HEK293 (cell line): ENCODE results near the gene AKAP9.

ENCODE experiments used
- CTCF ChIA-PET: fragments of 350-600 bp; formaldehyde crosslinking; extraction: SDS; loops from one replicate; lab custom pipeline; 2021; ENCODE audit warnings: antibody characterized with exemption; lab: Yijun Ruan, JAX
- POLR2A ChIA-PET: fragments of 300-600 bp; formaldehyde crosslinking; extraction: SDS; loops from one replicate; lab custom pipeline; 2020; ENCODE audit warnings: antibody characterized with exemption, inconsistent platforms; lab: Yijun Ruan, JAX
- H3K27ac ChIP-seq: fragments of 200-500 bp; sonication (Bioruptor generic); 2 replicates; pipeline ENCODE4 v1.5.1; 2014; ENCODE audit warnings: low read depth, low read length, control low read depth, inconsistent platforms; ENCODE audit errors: extremely low read depth
- H3K36me3 ChIP-seq, 2 experiments: fragments of 200-500 bp in 1 of 2; sonication (Bioruptor generic) in 1 of 2; 1 replicate in 1 of 2; 2 replicates in 1 of 2; pipeline ENCODE4 v1.5.1; 2014 to 2017; ENCODE audit warnings: inconsistent platforms in 2 of 2, low read length in 2 of 2; ENCODE audit not compliant: control insufficient read depth in 2 of 2, insufficient read depth in 1 of 2
- H3K4me1 ChIP-seq: fragments of 200-500 bp; sonication (Bioruptor generic); 2 replicates; pipeline ENCODE4 v1.5.1; 2014; ENCODE audit warnings: mild to moderate bottlenecking, low read length, inconsistent platforms; ENCODE audit not compliant: control insufficient read depth, insufficient read depth
- H3K4me3 ChIP-seq: 2 replicates; pipeline ENCODE4 v1.5.1; 2011; ENCODE audit warnings: low read depth, mild to moderate bottlenecking, control low read depth, low read length, moderate library complexity
- H3K9me3 ChIP-seq: fragments of 200-500 bp; sonication (Bioruptor generic); 2 replicates; pipeline ENCODE4 v1.5.1; 2014; ENCODE audit warnings: low read depth, low read length, inconsistent platforms; ENCODE audit not compliant: control insufficient read depth, insufficient read depth
- MEIS1 ChIP-seq: sonication (generic); formaldehyde crosslinking; IDR thresholded peaks from 2 replicates; pipeline ENCODE4 v1.8.1; 2022; ENCODE audit warnings: missing genetic modification reagents, mild to moderate bottlenecking, borderline replicate concordance
- PRDM6 ChIP-seq: fragments of 450-650 bp; formaldehyde crosslinking; IDR thresholded peaks from 2 replicates; pipeline ENCODE4 v1.5.1; 2017; ENCODE audit warnings: missing biosample characterization, missing genetic modification characterization
- RBAK ChIP-seq: fragments of 450-650 bp; formaldehyde crosslinking; IDR thresholded peaks from 2 replicates; pipeline ENCODE4 v1.5.1; 2016; ENCODE audit warnings: missing biosample characterization, missing genetic modification characterization
- ZBTB20 ChIP-seq: fragments of 450-650 bp; formaldehyde crosslinking; IDR thresholded peaks from 2 replicates; pipeline ENCODE4 v1.5.1; 2016; ENCODE audit warnings: missing biosample characterization, missing genetic modification characterization
- ZBTB7A ChIP-seq: fragments of 450-650 bp; formaldehyde crosslinking; IDR thresholded peaks from 2 replicates; pipeline ENCODE4 v1.5.1; 2016; ENCODE audit warnings: low read depth, missing biosample characterization, missing genetic modification characterization
- ZFHX2 ChIP-seq: fragments of 450-650 bp; formaldehyde crosslinking; conservative IDR thresholded peaks from 2 replicates; pipeline ENCODE4 v1.5.1; 2016; ENCODE audit warnings: missing biosample characterization, missing genetic modification characterization
- ZNF132 ChIP-seq: fragments of 450-650 bp; formaldehyde crosslinking; IDR thresholded peaks from 2 replicates; pipeline ENCODE4 v1.5.1; 2017; ENCODE audit warnings: missing biosample characterization, missing genetic modification characterization, borderline replicate concordance
- ZNF169 ChIP-seq: fragments of 450-650 bp; formaldehyde crosslinking; IDR thresholded peaks from 2 replicates; pipeline ENCODE4 v1.5.1; 2016; ENCODE audit warnings: missing biosample characterization, missing genetic modification characterization
- ZNF2 ChIP-seq: fragments of 450-650 bp; formaldehyde crosslinking; IDR thresholded peaks from 2 replicates; pipeline ENCODE4 v1.5.1; 2016; ENCODE audit warnings: missing biosample characterization, missing genetic modification characterization
- ZNF248 ChIP-seq: fragments of 450-650 bp; formaldehyde crosslinking; IDR thresholded peaks from 2 replicates; pipeline ENCODE4 v1.5.1; 2017; ENCODE audit warnings: missing biosample characterization, missing genetic modification characterization
- ZNF302 ChIP-seq: fragments of 450-650 bp; formaldehyde crosslinking; IDR thresholded peaks from 2 replicates; pipeline ENCODE4 v1.5.1; 2016; ENCODE audit warnings: missing biosample characterization, missing genetic modification characterization, low read depth
- ZNF350 ChIP-seq: fragments of 450-650 bp; formaldehyde crosslinking; IDR thresholded peaks from 2 replicates; pipeline ENCODE4 v1.5.0; 2017; ENCODE audit warnings: missing biosample characterization, mild to moderate bottlenecking, missing genetic modification characterization
- ZNF354C ChIP-seq: fragments of 450-650 bp; formaldehyde crosslinking; IDR thresholded peaks from 2 replicates; pipeline ENCODE4 v1.5.1; 2016; ENCODE audit warnings: missing biosample characterization, missing genetic modification characterization, low read depth, borderline replicate concordance
- ZNF394 ChIP-seq: fragments of 450-650 bp; formaldehyde crosslinking; IDR thresholded peaks from 2 replicates; pipeline ENCODE4 v1.5.1; 2016; ENCODE audit warnings: missing biosample characterization, missing genetic modification characterization, mild to moderate bottlenecking, moderate library complexity, borderline replicate concordance
- ZNF529 ChIP-seq: fragments of 450-650 bp; formaldehyde crosslinking; IDR thresholded peaks from 2 replicates; pipeline ENCODE4 v1.5.1; 2017; ENCODE audit warnings: missing genetic modification characterization, missing biosample characterization; ENCODE audit not compliant: insufficient replicate concordance
- ZNF549 ChIP-seq: fragments of 450-650 bp; IDR thresholded peaks from 2 replicates; pipeline ENCODE4 v1.5.1; 2018; ENCODE audit warnings: missing biosample characterization, missing genetic modification characterization, mild to moderate bottlenecking, inconsistent platforms, moderate library complexity
- ZNF600 ChIP-seq: fragments of 450-650 bp; formaldehyde crosslinking; IDR thresholded peaks from 2 replicates; pipeline ENCODE4 v1.5.1; 2016; ENCODE audit warnings: missing biosample characterization, missing genetic modification characterization
- ZNF610 ChIP-seq: fragments of 450-650 bp; formaldehyde crosslinking; IDR thresholded peaks from 2 replicates; pipeline ENCODE4 v1.5.1; 2016; ENCODE audit warnings: missing biosample characterization, missing genetic modification characterization, borderline replicate concordance
- ZNF626 ChIP-seq: fragments of 450-650 bp; sonication (Bioruptor Pico); formaldehyde crosslinking; IDR thresholded peaks from 2 replicates; pipeline ENCODE4 v1.5.1; 2018; ENCODE audit warnings: missing biosample characterization, missing genetic modification characterization, inconsistent platforms
- ZNF843 ChIP-seq: fragments of 450-650 bp; formaldehyde crosslinking; IDR thresholded peaks from 2 replicates; pipeline ENCODE4 v1.5.1; 2016; ENCODE audit warnings: missing biosample characterization, missing genetic modification characterization
- ZSCAN30 ChIP-seq: fragments of 450-650 bp; IDR thresholded peaks from 2 replicates; pipeline ENCODE4 v1.5.1; 2018; ENCODE audit warnings: missing biosample characterization, mild to moderate bottlenecking, missing genetic modification characterization, moderate library complexity

The AKAP9 gene

GRCh38 chr7:92121681-92122080, 181.0 kb downstream of the AKAP9 start:
- ChIA-PET CTCF (interaction anchor here (0.6 kb wide), 1 partner anchor 22 kb away, joined by 4 read pairs; no protein-coding TSS in a partner anchor), POLR2A (no interaction called here)
- H3K9me3 ChIP-seq: no peaks in the 10 kb centered on the region
- H3K27ac ChIP-seq: no peak overlapping the region
- TF ChIP-seq ZNF626 (no peak), ZNF394 (tag by site-specific recombination) (no peak)
- no peaks in the 10 kb centered on the region for H3K4me1 ChIP-seq
- H3K4me3 ChIP-seq: no peak overlapping the region
- H3K36me3 ChIP-seq: peaks cover 61 to 62% of the 10 kb centered on the region in 2 experiments

GRCh38 chr7:92131093-92131492, 190.4 kb downstream of the AKAP9 start:
- POLR2A ChIA-PET: no interaction called here
- peaks cover 45% of the 10 kb centered on the region in 2 experiments for H3K36me3 ChIP-seq
- CTCF ChIA-PET: interaction anchor here (0.7 to 1.3 kb wide), 2 partner anchors 330 to 1420 kb away, joined by 3 to 6 read pairs; no protein-coding TSS in a partner anchor

GRCh38 chr7:92131764-92132330, 191.2 kb downstream of the AKAP9 start:
- Histone ChIP-seq H3K9me3 (no peaks in the 10 kb centered on the region), H3K4me1 (peaks cover 3% of the 10 kb centered on the region; the same call in 1 of the 2 replicates), H3K4me3 (no peak overlapping the region)
- POLR2A ChIA-PET: interaction anchor here (1.6 kb wide), 1 partner anchor 315 kb away, joined by 5 read pairs; the partner anchor contains the start of gene GATAD1
- no peak for TF ChIP-seq ZNF529 (tag by site-specific recombination)
- TF ChIP-seq PRDM6: 0 out of 2 replicates have a peak, but pooled peaks have one; percentile 15
- TF ChIP-seq, all 188 proteins: peak for 1
- CTCF ChIA-PET: interaction anchor here (0.7 to 1.3 kb wide), 5 partner anchors 13 to 1420 kb away, joined by 3 to 6 read pairs (median 4); no protein-coding TSS in a partner anchor
- Histone ChIP-seq H3K27ac (no peak overlapping the region), H3K36me3 (peaks cover 37 to 38% of the 10 kb centered on the region in 2 experiments)

More at GRCh38 chr7:92131093-92131492, 190.4 kb downstream of the AKAP9 start:
- peaks cover 3% of the 10 kb centered on the region; the same call in 1 of the 2 replicates for H3K4me1 ChIP-seq
- H3K4me3 ChIP-seq: no peak overlapping the region
- no peak overlapping the region for H3K27ac ChIP-seq
- H3K9me3 ChIP-seq: no peaks in the 10 kb centered on the region
- no peak for TF ChIP-seq ZNF169 (tag by site-specific recombination)
- TF ChIP-seq ZNF350 (tag by site-specific recombination): no peak
- no peak for TF ChIP-seq RBAK (tag by site-specific recombination)
- no peak for TF ChIP-seq ZNF610 (tag by site-specific recombination)
- no peak for TF ChIP-seq ZNF843 (tag by site-specific recombination)
- TF ChIP-seq ZNF2 (tag by site-specific recombination): no peak
- TF ChIP-seq ZFHX2 (tag by site-specific recombination): no peak
- TF ChIP-seq ZBTB7A (tag by site-specific recombination): no peak
- no peak for TF ChIP-seq ZNF132 (tag by site-specific recombination)
- TF ChIP-seq ZNF302 (tag by site-specific recombination): no peak
- no peak for TF ChIP-seq ZSCAN30 (tag by site-specific recombination)
- TF ChIP-seq ZBTB20 (tag by site-specific recombination): no peak
- no peak for TF ChIP-seq ZNF248 (tag by site-specific recombination)
- no peak for TF ChIP-seq ZNF549 (tag by site-specific recombination)
- TF ChIP-seq ZNF600 (tag by site-specific recombination): no peak
- no peak for TF ChIP-seq ZNF354C (tag by site-specific recombination)
- no peak for TF ChIP-seq MEIS1 (CRISPR knock-in tag)
